SIG-M5 treated with dmso at 0.1 percent for 504 hours (cell line): Measurements from ENCODE around the gene ERI3.
"Not testable (repeated sequence)": the region's sequence is repeated elsewhere in the genome, so short reads cannot be mapped to it uniquely, and the experiment has no call there.

Source experiments
- DNase-seq: peaks from one replicate; lab custom pipeline; 2025; ENCODE audit not compliant: unreplicated experiment; lab: John Stamatoyannopoulos, UW

The ERI3 gene

GRCh38 chr1:44217809-44218410 lies 137.1 kb downstream of the ERI3 start:
- DNase-seq: peak; percentile 35

GRCh38 chr1:44213222-44214112 lies 141.6 kb downstream of the ERI3 start, which contains the start of gene DMAP1:
TSS of gene DMAP1 (plus strand) at chr1:44213471. CDS start at chr1:44213754, 283 bp downstream.
- DNase-seq: peak; percentile 86

- DNase-seq: no peak
These were observed 142.5 kb downstream of the ERI3 start for GRCh38 chr1:44212355-44213221.

GRCh38 chr1:44210595-44210994 lies 144.5 kb downstream of the ERI3 start:
- DNase-seq: no peak

- no peak for DNase-seq
These were observed 146.8 kb downstream of the ERI3 start for GRCh38 chr1:44208226-44208625.

- not testable (repeated sequence) for DNase-seq
These were observed 148.5 kb downstream of the ERI3 start for GRCh38 chr1:44206545-44206944.

- DNase-seq: no peak
These were observed 154.7 kb downstream of the ERI3 start for GRCh38 chr1:44200336-44200735.

- no peak for DNase-seq
These were observed 180.4 kb downstream of the ERI3 start for GRCh38 chr1:44174630-44175029.
